Suprapubic skin (tissue), 4 donors: ENCODE results near the gene CRKL. TPM values are rescaled to one million over a fixed set of nuclear protein-coding genes. Genes with fewer than 3 reads are reported as not detected.

Experiments
- DNase-seq, 2 donors: peaks; one replicate each; pipeline ENCODE4 v3.0.0-alpha.2; 2019; ENCODE audit warnings: low spot score in 2 of 2
- H3K27ac ChIP-seq: fragments of 200-600 bp; sonication (generic); one replicate; pipeline ENCODE4 v1.5.1; 2019
- H3K27me3 ChIP-seq: fragments of 200-600 bp; sonication (generic); one replicate; pipeline ENCODE4 v1.5.1; 2019
- H3K36me3 ChIP-seq: fragments of 200-600 bp; sonication (generic); one replicate; pipeline ENCODE4 v1.5.1; 2019
- H3K4me1 ChIP-seq: fragments of 200-600 bp; sonication (generic); one replicate; pipeline ENCODE4 v1.5.1; 2019
- H3K4me3 ChIP-seq: fragments of 200-600 bp; sonication (generic); one replicate; pipeline ENCODE4 v1.5.1; 2019; ENCODE audit warnings: mild to moderate bottlenecking
- H3K9me3 ChIP-seq: fragments of 200-600 bp; sonication (generic); one replicate; pipeline ENCODE4 v1.5.1; 2019
- EP300 ChIP-seq: sonication (generic); formaldehyde crosslinking; IDR thresholded peaks from one replicate; pipeline ENCODE4 v1.6.1; 2017; ENCODE audit warnings: antibody characterized with exemption
- POLR2A ChIP-seq, 2 donors: fragments of 450-650 bp; IDR thresholded peaks; one replicate each; pipeline ENCODE4 v1.6.1; 2017; ENCODE audit warnings: antibody characterized with exemption in 2 of 2, mild to moderate bottlenecking in 2 of 2, moderate library complexity in 2 of 2
- POLR2AphosphoS5 ChIP-seq, 3 donors: sonication (generic); formaldehyde crosslinking; IDR thresholded peaks; one replicate each; pipeline ENCODE4 v1.6.1; 2017; ENCODE audit warnings: antibody characterized with exemption in 3 of 3
- WGBS: methylation state at CpG from one replicate; pipeline ENCODE4 v1.1.5; 2018; 5-methylcytosine and 5-hydroxymethylcytosine counted together
- total RNA-seq, 4 donors: library from RNA; depleted of rRNA; stranded (reverse); fragments of >200 nt; gene quantifications; one replicate each; pipeline ENCODE4 v1.1.0, GENCODE V29; 2016
- TF ChIP-seq, protein P1 (sequence below), 2 donors: fragments of 200-600 bp in 1 of 2; fragments of 450-650 bp in 1 of 2; sonication (generic) in 1 of 2; IDR thresholded peaks; one replicate each; pipeline ENCODE4 v1.5.1; 2016 to 2019; ENCODE audit warnings: antibody characterized with exemption in 2 of 2, mild to moderate bottlenecking in 1 of 2, moderate library complexity in 1 of 2

CRKL gene, protein sequence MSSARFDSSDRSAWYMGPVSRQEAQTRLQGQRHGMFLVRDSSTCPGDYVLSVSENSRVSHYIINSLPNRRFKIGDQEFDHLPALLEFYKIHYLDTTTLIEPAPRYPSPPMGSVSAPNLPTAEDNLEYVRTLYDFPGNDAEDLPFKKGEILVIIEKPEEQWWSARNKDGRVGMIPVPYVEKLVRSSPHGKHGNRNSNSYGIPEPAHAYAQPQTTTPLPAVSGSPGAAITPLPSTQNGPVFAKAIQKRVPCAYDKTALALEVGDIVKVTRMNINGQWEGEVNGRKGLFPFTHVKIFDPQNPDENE
- total RNA-seq: 10 to 100 TPM; 52.7 to 75.3 (median 71.9) TPM

DNA sequence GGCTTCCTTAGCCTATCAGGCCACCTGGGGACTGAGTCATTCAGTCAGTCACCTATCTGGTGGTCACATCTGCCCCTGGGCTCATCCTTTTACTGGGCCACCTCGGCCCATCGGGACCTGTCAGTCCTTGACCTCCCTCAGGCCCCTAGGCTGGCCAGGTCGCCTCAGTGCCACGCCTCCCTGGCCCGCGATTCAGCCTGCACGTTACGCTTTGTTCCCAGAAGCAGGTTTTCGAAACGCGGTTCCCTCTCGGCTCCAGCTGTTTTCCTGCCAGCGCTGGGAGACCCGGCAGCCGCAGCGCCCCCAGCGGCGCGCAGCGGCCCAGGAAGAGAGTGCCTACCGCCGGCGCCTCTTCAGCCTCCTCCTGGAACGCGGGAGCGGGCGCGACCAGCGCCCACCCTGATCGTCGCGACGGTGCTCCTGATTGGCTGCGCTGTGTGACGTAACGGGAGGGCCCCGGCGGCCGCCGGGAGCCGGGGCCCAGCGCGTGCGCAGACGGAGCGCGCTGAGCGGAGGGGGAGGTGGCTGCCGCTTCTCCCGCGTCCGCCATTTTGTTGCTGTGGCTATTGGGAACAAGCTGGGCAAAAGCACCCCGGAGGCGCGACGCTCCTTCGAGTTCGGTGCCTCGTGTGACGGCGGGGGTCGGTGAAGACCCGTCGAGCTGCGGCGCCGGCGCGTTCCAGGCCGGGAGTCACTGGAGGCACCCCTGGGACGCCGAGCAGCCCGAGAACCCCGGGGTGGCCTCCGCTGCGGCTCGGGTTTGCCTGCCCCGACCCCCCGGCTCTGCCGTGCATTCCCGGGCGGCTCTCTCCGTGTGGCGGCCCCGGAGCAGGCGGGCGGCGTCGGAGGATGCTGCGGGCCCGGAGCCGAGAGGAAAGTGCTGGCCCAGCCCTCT lies at the start of gene CRKL:
Gene CRKL, plus strand, starts transcription at position 492 of the 895 bp plus-strand sequence. CDS start 528 bp downstream, outside the sequence.
- Histone ChIP-seq H3K4me1 (peaks cover 43% of the 10 kb centered on the region), H3K9me3 (no peaks in the 10 kb centered on the region), H3K36me3 (no peaks in the 10 kb centered on the region), H3K27ac (peak within 1 kb of the TSS; percentile 98), H3K4me3 (peak within 1 kb of the TSS; percentile 100), H3K27me3 (no peaks in the 10 kb centered on the region)
- under 1% methylated on average over 26 of the region's 92 CpGs for WGBS
- DNase-seq: peak; percentile 97
- TF ChIP-seq POLR2AphosphoS5 (IDR thresholded peaks at IDR 0.05) (peak in 2 of 3 donors; percentile 54 to 60), EP300 (no peak), POLR2A (IDR thresholded peaks at IDR 0.05) (peak; percentile 24 to 73)
- TF ChIP-seq, protein P1, sequence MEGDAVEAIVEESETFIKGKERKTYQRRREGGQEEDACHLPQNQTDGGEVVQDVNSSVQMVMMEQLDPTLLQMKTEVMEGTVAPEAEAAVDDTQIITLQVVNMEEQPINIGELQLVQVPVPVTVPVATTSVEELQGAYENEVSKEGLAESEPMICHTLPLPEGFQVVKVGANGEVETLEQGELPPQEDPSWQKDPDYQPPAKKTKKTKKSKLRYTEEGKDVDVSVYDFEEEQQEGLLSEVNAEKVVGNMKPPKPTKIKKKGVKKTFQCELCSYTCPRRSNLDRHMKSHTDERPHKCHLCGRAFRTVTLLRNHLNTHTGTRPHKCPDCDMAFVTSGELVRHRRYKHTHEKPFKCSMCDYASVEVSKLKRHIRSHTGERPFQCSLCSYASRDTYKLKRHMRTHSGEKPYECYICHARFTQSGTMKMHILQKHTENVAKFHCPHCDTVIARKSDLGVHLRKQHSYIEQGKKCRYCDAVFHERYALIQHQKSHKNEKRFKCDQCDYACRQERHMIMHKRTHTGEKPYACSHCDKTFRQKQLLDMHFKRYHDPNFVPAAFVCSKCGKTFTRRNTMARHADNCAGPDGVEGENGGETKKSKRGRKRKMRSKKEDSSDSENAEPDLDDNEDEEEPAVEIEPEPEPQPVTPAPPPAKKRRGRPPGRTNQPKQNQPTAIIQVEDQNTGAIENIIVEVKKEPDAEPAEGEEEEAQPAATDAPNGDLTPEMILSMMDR (IDR thresholded peaks at IDR 0.05): peak; percentile 89 to 99

DNA sequence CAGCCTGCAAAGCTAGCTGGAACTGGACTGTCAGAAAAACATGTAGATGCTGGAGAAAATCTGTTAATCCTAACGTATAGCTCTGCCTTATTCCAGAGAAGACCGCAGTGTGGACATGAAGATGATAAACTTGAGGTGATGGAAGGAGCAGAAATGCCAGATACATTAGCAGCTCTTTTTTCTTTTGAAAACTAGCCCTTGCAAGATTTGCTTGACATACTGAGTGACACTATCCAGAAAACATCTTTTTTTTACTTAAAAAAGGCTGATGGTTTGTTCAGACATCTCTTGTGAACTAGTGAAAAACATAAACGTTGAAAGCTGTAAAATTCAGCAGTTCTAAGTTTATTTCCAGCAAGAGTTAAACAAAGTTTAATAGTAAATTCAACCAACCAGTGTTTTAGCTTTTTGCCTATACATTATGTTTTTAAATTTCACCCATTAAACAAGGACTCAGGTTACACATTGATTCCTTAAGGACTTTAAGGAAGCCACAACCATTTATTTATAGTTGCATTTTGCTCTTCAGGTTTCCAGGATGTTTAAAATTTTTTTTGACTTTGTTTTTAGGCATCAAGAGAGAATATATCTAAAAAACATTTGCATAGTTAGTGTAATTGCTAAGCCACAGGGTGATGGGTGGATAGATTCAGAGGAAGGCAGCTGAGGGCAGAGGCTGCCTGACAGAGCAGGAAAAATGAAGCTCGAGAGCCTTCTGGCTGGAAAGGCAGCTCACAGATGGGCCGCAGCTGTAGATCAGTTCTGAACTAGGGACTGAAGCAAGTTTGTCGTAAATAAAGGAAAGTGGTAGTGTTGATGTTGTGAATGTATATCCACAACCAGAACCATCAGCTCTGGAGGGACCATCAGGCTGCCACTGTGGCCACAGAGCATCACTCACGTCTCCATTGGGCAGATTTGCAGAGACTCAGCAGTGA lies 48.9 kb upstream of the CRKL start:
- TF ChIP-seq, protein P1 (IDR thresholded peaks at IDR 0.05): no peak
- TF ChIP-seq POLR2AphosphoS5 (IDR thresholded peaks at IDR 0.05): no peak
- no peak for TF ChIP-seq EP300
- no peak for TF ChIP-seq POLR2A (IDR thresholded peaks at IDR 0.05)
- WGBS: 78% methylated on average over 7 of the region's 7 CpGs
- no peaks in the 10 kb centered on the region for H3K9me3 ChIP-seq
- H3K4me3 ChIP-seq: no peak overlapping the region
- H3K27ac ChIP-seq: peak overlapping the region; percentile 78
- peaks cover 33% of the 10 kb centered on the region for H3K36me3 ChIP-seq
- no peak for DNase-seq
- no peaks in the 10 kb centered on the region for H3K27me3 ChIP-seq
- H3K4me1 ChIP-seq: peaks cover 38% of the 10 kb centered on the region

GRCh38 chr22:20869234-20869633 lies 48.0 kb upstream of the CRKL start:
- no peak overlapping the region for H3K4me3 ChIP-seq
- no peak for DNase-seq
- H3K9me3 ChIP-seq: no peaks in the 10 kb centered on the region
- 98% methylated on average over 2 of the region's 2 CpGs for WGBS
- no peak overlapping the region for H3K27ac ChIP-seq
- TF ChIP-seq, protein P1 (IDR thresholded peaks at IDR 0.05): no peak
- TF ChIP-seq POLR2A (IDR thresholded peaks at IDR 0.05) (no peak), EP300 (no peak), POLR2AphosphoS5 (IDR thresholded peaks at IDR 0.05) (no peak)
- H3K36me3 ChIP-seq: peaks cover 34% of the 10 kb centered on the region
- peaks cover 30% of the 10 kb centered on the region for H3K4me1 ChIP-seq
- no peaks in the 10 kb centered on the region for H3K27me3 ChIP-seq

- TF ChIP-seq POLR2A (IDR thresholded peaks at IDR 0.05) (no peak), EP300 (no peak), POLR2AphosphoS5 (IDR thresholded peaks at IDR 0.05) (no peak)
- TF ChIP-seq, protein P1 (IDR thresholded peaks at IDR 0.05): no peak
- no peaks in the 10 kb centered on the region for H3K27me3 ChIP-seq
- DNase-seq: no peak
- no peak overlapping the region for H3K27ac ChIP-seq
- H3K36me3 ChIP-seq: peaks cover 63% of the 10 kb centered on the region
- WGBS: 92% methylated on average over 3 of the region's 3 CpGs
- H3K9me3 ChIP-seq: no peaks in the 10 kb centered on the region
- no peak overlapping the region for H3K4me3 ChIP-seq
- H3K4me1 ChIP-seq: no peaks in the 10 kb centered on the region
These were observed 44.0 kb upstream of the CRKL start for GRCh38 chr22:20873214-20873613.
